ENCODE measurements around the gene FBXO31.

- TF ChIP-seq CTCF (conservative IDR thresholded peaks at IDR 0.05), result no peak
- no peak for TF ChIP-seq EZH2 (IDR thresholded peaks at IDR 0.05; ENCODE audit: low read depth)
These were observed 39.2 kb downstream of the FBXO31 start for GRCh38 chr16:87344165-87344930.

All from PC-9 (cell line).